RWPE2 (cell line): ENCODE measurements around the gene AGA.

Experiments used
- ATAC-seq: fragments of 200-7000 bp; cut with Tn5 transposase; 3 replicates; pipeline ENCODE4 v1.9.1; 2021; ENCODE audit warnings: low read depth
- DNase-seq: peaks from one replicate; pipeline ENCODE4 v3.0.0-alpha.2; 2020; ENCODE audit warnings: low spot score
- H3K27ac ChIP-seq: fragments of 450-650 bp; 2 replicates; pipeline ENCODE4 v1.5.1; 2017; ENCODE audit warnings: mild to moderate bottlenecking; ENCODE audit not compliant: poor library complexity, severe bottlenecking
- H3K27me3 ChIP-seq: fragments of 250-450 bp; sonication (Bioruptor Pico); 2 replicates; pipeline ENCODE4 v1.5.1; 2021; ENCODE audit warnings: mild to moderate bottlenecking, moderate library complexity; ENCODE audit not compliant: insufficient read depth, poor library complexity, severe bottlenecking
- H3K36me3 ChIP-seq: fragments of 250-450 bp; sonication (Bioruptor Pico); 2 replicates; pipeline ENCODE4 v1.5.1; 2020; ENCODE audit warnings: low read depth, mild to moderate bottlenecking, moderate library complexity
- H3K4me1 ChIP-seq: fragments of 250-450 bp; sonication (Bioruptor Pico); 2 replicates; pipeline ENCODE4 v1.5.1; 2021; ENCODE audit warnings: mild to moderate bottlenecking, moderate library complexity; ENCODE audit not compliant: insufficient read depth, poor library complexity, severe bottlenecking
- H3K4me3 ChIP-seq: fragments of 250-450 bp; sonication (Bioruptor Pico); 2 replicates; pipeline ENCODE4 v1.5.1; 2021; ENCODE audit warnings: mild to moderate bottlenecking, moderate library complexity; ENCODE audit not compliant: severe bottlenecking
- H3K9me3 ChIP-seq: fragments of 250-450 bp; sonication (Bioruptor Pico); 2 replicates; pipeline ENCODE4 v1.5.1; 2021; ENCODE audit warnings: mild to moderate bottlenecking, moderate library complexity; ENCODE audit not compliant: severe bottlenecking
- CTCF ChIP-seq: fragments of 450-650 bp; IDR thresholded peaks from one replicate; pipeline ENCODE4 v1.5.1; 2017; ENCODE audit warnings: mild to moderate bottlenecking, moderate library complexity; ENCODE audit not compliant: poor library complexity, severe bottlenecking

The AGA gene

DNA sequence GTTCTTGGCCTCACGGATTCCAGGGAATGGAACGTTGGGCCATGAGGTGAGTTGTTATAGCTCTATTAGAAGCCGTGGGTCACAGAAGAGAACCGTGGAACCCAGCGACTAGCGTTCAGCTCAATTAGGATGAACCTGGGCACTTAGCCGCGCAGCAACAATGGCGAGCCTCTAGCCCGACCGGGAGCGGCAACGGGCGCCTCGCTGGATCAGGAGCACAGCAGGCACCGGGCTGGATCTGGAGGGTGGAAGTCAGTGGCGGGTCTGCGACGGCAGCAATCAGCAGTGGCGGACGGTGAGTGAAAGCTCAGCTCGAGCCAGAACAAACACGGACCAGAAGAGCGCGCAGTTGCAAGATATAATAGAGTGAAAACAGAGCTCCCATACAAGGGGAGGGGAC is 34.2 kb downstream of the AGA start:
- no peak overlapping the region for H3K27ac ChIP-seq
- no peaks in the 10 kb centered on the region for H3K9me3 ChIP-seq
- H3K4me1 ChIP-seq: no peaks in the 10 kb centered on the region
- no peaks in the 10 kb centered on the region for H3K27me3 ChIP-seq
- TF ChIP-seq CTCF: no peak
- ATAC-seq (no peak), DNase-seq (no peak)
- H3K4me3 ChIP-seq: no peak overlapping the region
- no peaks in the 10 kb centered on the region for H3K36me3 ChIP-seq

DNA sequence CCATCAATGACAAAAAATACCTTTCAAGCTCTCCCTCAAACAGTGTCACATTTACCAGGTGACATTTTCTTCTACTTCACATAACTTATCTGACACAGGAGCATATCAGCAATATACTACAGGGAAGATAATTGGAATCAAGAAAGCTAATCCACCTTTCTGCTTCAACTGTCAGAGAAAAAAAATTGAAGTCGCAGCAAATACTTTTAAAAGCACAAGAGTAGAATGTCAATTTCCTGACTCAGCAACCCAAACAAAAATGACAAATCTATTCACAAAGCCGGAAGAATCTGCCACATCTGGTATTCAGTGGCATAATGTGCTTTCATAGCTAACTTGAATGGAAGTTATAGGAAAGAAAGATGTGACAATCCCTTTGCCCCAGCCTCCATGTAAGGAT is 36.7 kb downstream of the AGA start:
- H3K36me3 ChIP-seq: no peaks in the 10 kb centered on the region
- H3K27me3 ChIP-seq: no peaks in the 10 kb centered on the region
- H3K4me1 ChIP-seq: no peaks in the 10 kb centered on the region
- H3K9me3 ChIP-seq: no peaks in the 10 kb centered on the region
- no peak for DNase-seq
- no peak for TF ChIP-seq CTCF
- no peak overlapping the region for H3K4me3 ChIP-seq
- no peak for ATAC-seq
- H3K27ac ChIP-seq: no peak overlapping the region

- Histone ChIP-seq H3K27ac (no peak overlapping the region), H3K36me3 (no peaks in the 10 kb centered on the region), H3K27me3 (no peaks in the 10 kb centered on the region), H3K9me3 (no peaks in the 10 kb centered on the region), H3K4me3 (no peak overlapping the region), H3K4me1 (no peaks in the 10 kb centered on the region)
- no peak for ATAC-seq
- DNase-seq: no peak
- TF ChIP-seq CTCF: no peak
These were observed 37.3 kb downstream of the AGA start for GRCh38 chr4:177404986-177405385.

DNA sequence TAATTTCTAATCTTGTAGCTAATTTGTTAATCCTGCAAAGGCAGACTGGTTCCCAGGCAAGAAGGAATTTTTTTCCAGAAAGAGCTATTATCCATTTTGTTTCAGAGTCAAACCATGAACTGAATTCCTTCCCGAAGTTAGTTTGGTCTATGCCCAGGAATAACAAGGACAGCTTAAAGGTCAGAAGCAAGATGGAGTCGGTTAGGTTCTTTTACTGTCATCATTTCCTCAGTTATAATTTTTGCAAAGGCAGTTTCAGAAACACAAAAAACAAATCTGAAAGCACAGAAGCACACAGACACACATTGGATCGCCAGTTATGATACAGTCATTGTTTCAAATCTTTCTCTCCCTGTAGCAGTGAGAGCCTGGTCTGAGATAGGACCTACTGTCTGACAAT is 37.9 kb downstream of the AGA start:
- TF ChIP-seq CTCF: no peak
- Histone ChIP-seq H3K27ac (no peak overlapping the region), H3K27me3 (no peaks in the 10 kb centered on the region), H3K4me1 (no peaks in the 10 kb centered on the region), H3K4me3 (no peak overlapping the region), H3K36me3 (no peaks in the 10 kb centered on the region), H3K9me3 (no peaks in the 10 kb centered on the region)
- DNase-seq: no peak
- no peak for ATAC-seq

DNA sequence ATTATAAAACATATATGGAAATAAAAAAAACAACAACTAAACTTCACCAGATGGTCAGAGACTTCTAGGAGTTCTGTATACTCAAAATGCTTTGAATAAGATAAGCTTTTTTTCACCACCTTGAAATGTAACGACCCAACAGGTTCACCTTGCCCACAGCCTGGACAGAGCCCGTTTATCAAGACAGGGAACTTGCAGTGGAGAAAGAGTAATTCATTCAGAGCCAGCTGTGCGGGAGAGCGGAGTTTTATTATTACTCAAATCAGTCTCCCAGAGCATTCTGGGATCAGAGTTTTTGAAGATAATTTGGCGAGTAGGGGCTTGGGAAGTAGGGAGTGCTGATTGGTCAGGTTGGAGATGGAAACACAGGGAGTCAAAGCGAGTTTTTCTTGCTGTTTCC is 38.5 kb downstream of the AGA start:
- Histone ChIP-seq H3K4me3 (no peak overlapping the region), H3K4me1 (no peaks in the 10 kb centered on the region), H3K27me3 (no peaks in the 10 kb centered on the region), H3K27ac (no peak overlapping the region), H3K36me3 (no peaks in the 10 kb centered on the region), H3K9me3 (no peaks in the 10 kb centered on the region)
- ATAC-seq (no peak), DNase-seq (no peak)
- TF ChIP-seq CTCF: no peak
